MV-4-11 (cell line): Measurements from ENCODE around the gene ANKH.
A peak's percentile ranks its signal among the peaks of the same experiment; 100 is the strongest.

ENCODE experiments used
- DNase-seq: peaks from one replicate; lab custom pipeline; 2025; lab: John Stamatoyannopoulos, UW

Gene ANKH

DNA sequence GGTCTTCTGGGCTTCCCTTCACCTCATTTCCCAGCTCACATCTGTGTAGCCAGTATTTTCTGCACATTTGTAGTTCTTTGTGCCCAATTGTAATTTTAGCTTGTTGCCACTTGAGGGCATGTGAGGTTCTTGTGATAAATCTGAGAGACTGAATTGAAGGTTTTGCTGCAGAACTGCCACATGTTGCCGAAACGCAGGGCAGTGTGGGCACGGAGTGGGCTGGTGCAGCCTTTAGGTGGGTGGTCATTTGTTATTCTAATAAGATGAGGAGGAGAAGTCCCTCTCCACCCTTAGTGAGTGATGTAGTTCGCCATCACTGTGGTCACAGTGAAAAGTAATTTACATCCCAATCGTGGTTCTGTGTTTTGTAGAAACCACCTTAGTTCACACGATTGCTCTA lies 185.8 kb downstream of the ANKH start:
- peak; percentile 48 for DNase-seq

- no peak for DNase-seq
Observed at GRCh38 chr5:14684757-14685156, 186.8 kb downstream of the ANKH start.

DNA sequence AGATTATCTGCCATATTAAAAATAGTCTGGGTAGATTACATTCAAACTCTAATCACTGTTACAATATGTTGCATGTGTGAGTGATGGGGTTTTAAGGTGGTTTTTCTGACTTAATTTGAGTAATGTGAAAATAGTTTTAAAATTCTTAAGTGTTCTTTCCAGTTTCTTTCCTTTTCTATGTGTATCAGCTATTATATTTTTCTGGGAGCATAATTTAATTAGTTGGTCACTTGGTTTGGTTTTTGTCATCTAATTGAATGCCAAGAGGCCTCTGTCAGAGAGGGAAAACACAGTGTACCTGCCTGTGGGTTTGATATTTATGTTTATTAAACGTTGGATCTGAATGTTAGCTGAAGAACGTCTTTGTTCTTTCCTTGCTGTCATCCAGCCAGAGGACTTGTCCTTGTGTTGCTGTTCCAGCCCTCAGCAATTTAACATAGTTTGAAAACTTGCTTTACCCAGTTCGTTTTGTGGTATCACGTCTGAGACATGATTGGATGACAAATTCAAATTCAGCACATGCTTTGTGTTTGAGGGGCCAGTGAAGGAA lies 187.6 kb downstream of the ANKH start:
- DNase-seq, result no peak

GRCh38 chr5:14681236-14681752 lies 190.3 kb downstream of the ANKH start:
- DNase-seq, result no peak

GRCh38 chr5:14679595-14679994 lies 192.0 kb downstream of the ANKH start:
- DNase-seq, result no peak

DNA sequence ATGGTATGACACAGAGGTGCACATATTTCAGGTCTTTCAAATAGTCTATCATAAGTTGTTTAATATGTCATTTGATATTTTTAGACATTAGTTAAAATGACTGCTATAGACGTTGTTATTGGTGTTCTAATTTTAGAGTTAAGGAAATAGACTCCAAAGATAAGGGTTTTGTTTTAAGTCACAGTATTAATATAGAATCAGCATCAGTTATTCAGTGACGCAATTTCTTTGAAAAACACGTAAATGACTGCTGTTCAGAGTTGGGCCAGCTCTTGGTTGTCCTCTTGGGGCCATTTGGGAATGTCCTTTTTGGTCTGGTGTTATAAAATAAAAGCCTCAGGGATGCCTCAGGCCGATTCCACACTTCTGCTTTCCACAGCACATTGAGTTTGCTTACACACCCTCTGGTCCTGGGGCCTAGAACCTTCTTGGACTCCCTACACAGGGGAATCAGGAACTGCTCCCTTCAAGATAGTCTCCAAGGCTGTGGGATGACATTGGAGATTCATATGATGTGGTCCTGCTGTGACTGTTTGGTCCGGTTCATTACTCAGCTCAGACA lies 192.7 kb downstream of the ANKH start:
- peak; percentile 73 for DNase-seq

DNA sequence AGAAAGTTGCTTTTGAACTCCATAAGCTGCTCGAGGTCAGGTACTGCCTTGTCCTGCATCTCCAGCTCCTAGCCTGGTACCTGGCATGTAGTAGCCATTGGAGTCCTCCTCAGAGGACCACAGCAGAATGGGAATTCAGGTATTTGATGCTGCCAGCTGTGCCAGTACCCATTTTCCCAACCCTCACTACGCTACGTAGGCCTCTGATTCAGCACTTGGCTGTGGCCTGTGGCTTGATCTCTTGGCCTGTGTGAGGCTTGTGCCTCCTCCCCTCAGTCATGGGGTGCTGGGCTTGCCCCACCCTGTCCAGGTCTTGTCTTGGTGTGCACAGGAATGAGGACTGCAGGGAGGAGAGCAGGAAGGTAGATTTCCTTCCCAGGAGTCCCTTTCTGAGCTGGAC lies 195.3 kb downstream of the ANKH start:
- peak; percentile 80 for DNase-seq

DNA sequence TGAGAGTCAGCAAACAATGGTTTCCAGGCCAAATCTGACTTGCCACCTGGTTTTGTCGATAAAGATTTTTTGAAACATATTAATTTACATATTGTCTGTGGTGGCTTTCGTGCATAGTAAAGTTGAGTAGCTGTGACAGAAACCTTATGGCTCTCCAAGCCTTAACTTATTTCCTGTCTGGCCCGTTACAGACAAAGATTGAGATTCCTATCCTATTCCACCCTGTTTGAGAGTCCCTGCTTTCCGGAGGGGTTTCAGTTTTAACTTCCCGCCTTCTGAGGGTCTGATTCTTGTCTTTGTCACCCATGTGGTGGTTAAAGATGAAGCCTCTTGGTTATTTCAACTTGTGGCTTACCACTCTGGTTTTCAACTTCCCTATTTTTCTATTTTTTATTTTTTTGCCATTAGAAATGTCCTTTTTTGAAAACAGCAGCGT lies 195.7 kb downstream of the ANKH start:
- peak; percentile 89 for DNase-seq

- no peak for DNase-seq
Observed at GRCh38 chr5:14674983-14675854, 196.4 kb downstream of the ANKH start.

DNA sequence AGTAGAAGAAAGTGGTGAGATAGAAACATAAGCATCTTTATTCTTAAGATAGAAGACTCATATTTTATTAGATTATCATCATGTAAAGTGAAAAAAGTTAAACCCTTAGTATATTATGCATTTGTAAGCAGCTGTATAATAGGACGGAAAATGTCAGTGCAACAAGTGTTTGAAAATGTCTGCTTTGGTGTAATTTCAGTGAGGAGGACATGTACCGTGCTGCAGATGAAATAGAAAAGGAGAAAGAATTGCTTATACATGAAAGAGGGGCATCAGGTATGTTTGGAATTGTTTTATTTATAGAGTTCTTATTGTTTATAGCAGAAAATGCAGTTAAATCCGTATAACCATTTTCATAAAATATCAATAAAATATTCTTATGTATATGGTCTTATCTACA lies 198.1 kb downstream of the ANKH start:
- DNase-seq, result no peak

DNA sequence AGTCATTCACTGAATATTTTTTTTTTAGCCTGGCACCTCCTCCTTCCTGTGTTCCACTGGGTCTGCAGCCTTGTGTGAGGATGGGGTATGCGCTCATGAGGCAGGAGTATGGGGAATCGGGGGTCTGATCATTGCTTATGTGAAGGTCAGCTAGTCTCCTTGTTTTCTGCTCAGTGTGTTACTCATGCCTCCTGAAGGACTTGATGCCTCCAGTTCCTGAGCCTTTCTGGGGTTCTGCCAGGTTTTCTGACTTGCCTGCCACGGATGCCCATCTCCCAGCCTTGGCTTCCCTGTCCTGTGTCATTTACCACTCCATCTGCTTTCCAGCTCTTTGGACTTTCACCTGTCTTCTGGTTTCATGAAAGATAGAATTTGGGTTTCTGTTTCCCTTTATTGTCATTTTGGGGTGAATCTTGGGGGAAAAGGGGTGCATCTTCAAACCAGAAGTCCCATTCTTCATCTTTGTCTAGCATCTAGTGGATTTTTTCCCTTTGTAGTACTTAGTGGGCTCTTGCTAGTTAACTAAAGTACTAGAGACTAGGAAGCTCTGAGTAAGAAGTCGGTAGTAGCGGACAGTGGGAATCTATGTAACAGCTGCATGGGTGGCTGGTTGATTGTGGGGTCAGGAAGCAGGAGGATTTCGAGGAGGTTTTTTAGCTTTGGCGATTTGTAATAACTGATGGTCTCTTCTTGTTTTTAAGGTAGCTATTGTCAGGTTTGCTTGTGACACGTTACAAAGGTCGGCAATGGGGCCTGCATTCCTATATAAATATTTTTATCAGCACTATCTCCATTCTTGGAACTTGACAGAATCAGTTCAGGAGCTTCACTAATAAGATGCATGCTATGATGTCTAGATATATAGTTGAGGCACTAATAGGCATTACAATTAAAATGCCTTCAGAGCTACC lies 198.8 kb downstream of the ANKH start:
- DNase-seq, result no peak

DNA sequence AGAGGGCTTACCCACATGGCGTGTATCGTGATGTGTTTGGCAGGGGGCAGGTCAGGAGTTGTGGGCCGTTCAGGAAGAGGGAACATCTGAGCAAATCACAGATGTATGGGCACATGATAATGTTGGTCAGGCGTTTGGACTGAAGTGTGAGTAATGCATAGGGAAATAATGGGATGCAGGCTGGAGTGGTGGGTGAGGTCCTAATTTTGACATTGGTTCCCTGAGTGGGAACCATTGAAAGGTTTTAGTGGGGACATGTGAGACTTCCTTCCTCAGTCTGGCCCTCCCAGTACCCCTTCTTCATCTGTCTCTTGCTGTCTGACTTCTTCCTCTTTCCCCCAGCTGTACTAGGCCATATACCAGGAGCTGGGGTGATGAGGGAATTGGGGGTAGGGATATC lies 199.5 kb downstream of the ANKH start:
- peak; percentile 42 for DNase-seq

GRCh38 chr5:14671414-14671813 lies 200.2 kb downstream of the ANKH start:
- DNase-seq, result no peak

GRCh38 chr5:14669975-14670374 lies 201.6 kb downstream of the ANKH start:
- no peak for DNase-seq

- DNase-seq, result no peak
Observed at GRCh38 chr5:14669415-14669814, 202.2 kb downstream of the ANKH start.

GRCh38 chr5:14668181-14668591 lies 203.4 kb downstream of the ANKH start:
- DNase-seq, result no peak

GRCh38 chr5:14667770-14668169 lies 203.8 kb downstream of the ANKH start:
- DNase-seq, result no peak

DNA sequence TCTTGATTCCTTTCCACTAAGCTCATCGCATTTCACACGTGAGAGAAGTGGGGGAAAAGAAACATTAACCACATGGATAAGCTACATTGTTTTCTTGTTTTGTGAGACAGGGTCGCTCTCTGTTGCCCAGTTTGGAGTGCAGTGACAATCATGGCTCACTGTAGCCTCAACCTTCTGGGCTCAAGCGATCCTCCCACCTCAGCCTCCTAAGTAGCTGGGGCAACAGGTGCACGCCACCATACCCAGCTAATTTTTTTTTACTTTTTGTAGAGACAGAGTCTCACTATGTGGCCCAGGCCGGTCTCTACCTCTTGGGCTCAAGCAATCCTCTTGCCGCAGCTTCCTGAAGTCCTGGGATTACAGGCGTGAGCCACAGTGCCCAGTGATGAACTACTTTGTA lies 204.3 kb downstream of the ANKH start:
- no peak for DNase-seq

GRCh38 chr5:14666357-14666756 lies 205.2 kb downstream of the ANKH start:
- no peak for DNase-seq

DNA sequence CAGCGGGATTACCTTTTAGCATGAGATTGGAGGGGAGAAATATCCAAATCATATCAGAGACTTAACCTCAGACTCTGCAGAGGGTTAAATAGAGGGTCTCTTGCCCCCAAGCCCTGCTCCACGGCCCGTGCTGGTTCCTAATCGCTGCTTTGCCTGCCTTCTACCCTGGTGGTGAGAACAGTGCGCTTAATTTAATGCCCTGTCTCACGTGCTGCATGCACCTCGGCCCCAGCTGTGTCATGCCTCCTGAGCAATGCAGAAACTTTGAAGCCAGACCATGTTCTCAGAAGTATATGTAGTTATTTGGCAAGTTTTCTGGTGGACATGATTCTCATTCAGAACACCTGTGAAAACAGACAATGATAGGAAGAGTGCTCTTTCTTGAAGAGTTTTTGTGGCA lies 205.6 kb downstream of the ANKH start:
- no peak for DNase-seq

DNA sequence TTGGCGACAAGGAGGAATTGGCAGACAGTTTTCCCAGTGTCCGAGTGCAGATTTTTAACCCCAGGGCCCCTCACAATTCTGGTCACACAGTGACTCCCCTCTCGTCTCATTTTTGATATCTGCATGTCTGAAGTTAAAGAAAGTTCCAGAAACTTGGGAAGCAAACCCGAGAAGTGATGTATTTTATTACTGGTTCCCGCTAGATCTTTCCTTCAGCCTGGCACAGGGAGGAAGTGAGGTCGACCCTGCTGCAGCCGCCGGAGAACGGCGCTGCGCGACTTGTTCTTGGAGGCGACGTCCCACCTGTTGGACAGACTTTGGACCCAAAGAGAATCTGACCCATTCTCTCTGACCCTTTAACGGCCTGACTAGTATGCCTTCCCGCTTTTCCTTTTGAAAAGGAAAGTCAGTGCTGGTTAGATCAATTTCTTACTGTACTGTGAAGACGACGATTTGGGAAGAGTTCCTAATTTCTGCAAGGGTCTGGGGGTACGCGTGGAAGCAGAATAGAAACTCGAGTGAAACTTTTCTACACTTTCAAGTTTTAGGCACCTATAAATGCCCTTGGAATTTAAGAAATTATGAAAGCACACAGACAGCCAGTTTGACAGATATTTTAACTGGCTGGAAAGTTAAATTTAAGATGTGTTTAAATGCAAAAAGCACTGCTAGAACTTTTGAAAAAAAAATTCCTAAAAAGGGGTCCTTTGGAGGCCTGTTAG lies 206.3 kb downstream of the ANKH start:
- peak; percentile 35 for DNase-seq
